Astrocyte (in vitro differentiated cells and primary cell): ENCODE measurements around the gene TUBE1.

Source experiments
- CTCF ChIP-seq: IDR thresholded peaks from 2 replicates; pipeline ENCODE4 v1.5.1; 2011; ENCODE audit warnings: low read depth, mild to moderate bottlenecking, inconsistent platforms, low read length, moderate library complexity; ENCODE audit not compliant: insufficient read depth
- EZH2 ChIP-seq: IDR thresholded peaks from 2 replicates; pipeline ENCODE4 v1.6.1; 2012; ENCODE audit warnings: mild to moderate bottlenecking, low read length, inconsistent platforms; ENCODE audit not compliant: insufficient read depth

GRCh38 chr6:112036088-112036637 is 51.1 kb downstream of the TUBE1 start:
- TF ChIP-seq CTCF (no peak), EZH2 (no peak)
